Measurements from ENCODE around the gene CCDC134. TPM values are rescaled to one million over a fixed set of nuclear protein-coding genes. Genes with fewer than 3 reads are reported as not detected.

Gene CCDC134
- total and polyA plus RNA-seq, 2 of the 8 experiments (the other 6 are each of a cell fraction or from before 2014, with no cell fraction given), result 7.7 to 20.0 TPM

- no peaks in the 10 kb centered on the region for H3K23me2 ChIP-seq (ENCODE audit: low read depth, low read length)
- no peak overlapping the region for H3K4me2 ChIP-seq (ENCODE audit: insufficient read depth in 1 of 2, low read depth in 2 of 2, low read length in 2 of 2)
- H3K18ac ChIP-seq (ENCODE audit: extremely low read depth, low read length), result no peak overlapping the region
- H3K14ac ChIP-seq (ENCODE audit: insufficient read length), result no peak overlapping the region
- no peak overlapping the region for H3K4me3 ChIP-seq (ENCODE audit: extremely low read depth in 1 of 4, insufficient read depth in 2 of 4, low read depth in 3 of 4, low read length in 4 of 4)
- H3K79me1 ChIP-seq (ENCODE audit: low read depth, low read length), result peaks cover 6% of the 10 kb centered on the region
- FAIRE-seq (no peak), DNase-seq (ENCODE audit: low read depth in 1 of 2, low spot score in 2 of 2) (no peak)
- H2BK12ac ChIP-seq (ENCODE audit: low read depth, low read length), result no peak overlapping the region
- no peak overlapping the region for H4K91ac ChIP-seq (replicated peaks; ENCODE audit: insufficient read length, low read length)
- H2AK5ac ChIP-seq (ENCODE audit: low read depth, low read length), result no peak overlapping the region
- no peak overlapping the region for H4K5ac ChIP-seq (ENCODE audit: insufficient read length, low read depth, low read length)
- H3K4me1 ChIP-seq (replicated peaks in 1 of 4; ENCODE audit: control insufficient read depth in 3 of 4, insufficient read depth in 4 of 4, low read length in 3 of 4), result peaks cover 0 to 2% (median under 1%) of the 10 kb centered on the region in 4 experiments; a peak in 3 of 7 replicates
- WGBS, 2 experiments (ENCODE audit: extremely low coverage in 1 of 2, insufficient coverage in 1 of 2, insufficient read length in 1 of 2, insufficient replicate concordance in 2 of 2, low coverage in 1 of 2, low lambda C conversion rate in 2 of 2, missing lambda C conversion rate in 1 of 2), result 90% methylated on average over 6 of the region's 6 CpGs; no CpG with 5 or more reads in 1 of the 2 experiments
- no peak overlapping the region for H3K56ac ChIP-seq (replicated peaks; ENCODE audit: insufficient read length, low read depth, low read length)
- H3K27ac ChIP-seq (ENCODE audit: low read depth, low read length), result no peak overlapping the region
- H2AFZ ChIP-seq (ENCODE audit: low read length), result no peak overlapping the region
- H3K36me3 ChIP-seq (ENCODE audit: control insufficient read depth in 2 of 4, insufficient read depth in 4 of 4, low read length in 3 of 4), result peaks cover 0 to 16% (median 4%) of the 10 kb centered on the region in 4 experiments; a peak in 6 of 8 replicates
- no peaks in the 10 kb centered on the region for H3K79me2 ChIP-seq (ENCODE audit: control insufficient read depth in 1 of 2, insufficient read depth in 2 of 2, low read length in 2 of 2)
- H3K9ac ChIP-seq (replicated peaks in 1 of 4; ENCODE audit: extremely low read depth in 1 of 4, low read depth in 3 of 4, low read length in 3 of 4), result no peak overlapping the region; a peak in 1 of 7 replicates
- H2BK120ac ChIP-seq (replicated peaks; ENCODE audit: low read depth, low read length), result no peak overlapping the region
- no peak overlapping the region for H4K8ac ChIP-seq (ENCODE audit: extremely low read depth, insufficient read depth, low read length)
- CTCF ChIA-PET (ENCODE audit: partially characterized antibody), result interaction anchor here (1.1 to 1.4 kb wide), 2 partner anchors 37 to 72 kb away, joined by 3 to 5 read pairs; no protein-coding TSS in a partner anchor
- H2BK15ac ChIP-seq (ENCODE audit: low read length), result no peak overlapping the region
- no peak overlapping the region for H2BK20ac ChIP-seq (ENCODE audit: low read length)
- no peaks in the 10 kb centered on the region; a peak in 1 of 7 replicates for H3K27me3 ChIP-seq (replicated peaks in 1 of 4; ENCODE audit: control insufficient read depth in 3 of 4, extremely low read depth in 1 of 4, insufficient read depth in 3 of 4, low read length in 3 of 4)
- POLR2A ChIA-PET (ENCODE audit: partially characterized antibody), result interaction anchor here (0.7 to 2.0 kb wide), 2 partner anchors 14 to 17 kb away, joined by 4 read pairs; partner anchors contain the start of genes CCDC134 and SREBF2
- no peaks in the 10 kb centered on the region for H3K9me3 ChIP-seq (ENCODE audit: insufficient read depth in 2 of 2, low read depth in 1 of 2, low read length in 1 of 2)
- H2BK5ac ChIP-seq (ENCODE audit: low read depth, low read length), result no peak overlapping the region
- H3K23ac ChIP-seq (ENCODE audit: insufficient read length), result no peak overlapping the region
- peaks cover 0 to 11% of the 10 kb centered on the region in 2 experiments for H4K20me1 ChIP-seq (replicated peaks in 1 of 2; ENCODE audit: control insufficient read depth in 1 of 2, insufficient read depth in 2 of 2, low read length in 2 of 2)
- no peak overlapping the region for H3K4ac ChIP-seq (replicated peaks; ENCODE audit: insufficient read length, low read depth, low read length)
- TF ChIP-seq SP1 (IDR thresholded peaks at IDR 0.05; ENCODE audit: low read depth, low read length) (no peak), RFX5 (IDR thresholded peaks at IDR 0.05; ENCODE audit: borderline replicate concordance, low read depth, low read length) (no peak), FOSL1 (IDR thresholded peaks at IDR 0.05; ENCODE audit: insufficient read depth, low read depth, low read length) (no peak), BRCA1 (IDR thresholded peaks at IDR 0.05; ENCODE audit: low read depth, low read length) (no peak), BCL11A (IDR thresholded peaks at IDR 0.05; ENCODE audit: low read depth in 2 of 2, low read length in 2 of 2) (no peak), CEBPB (IDR thresholded peaks at IDR 0.05; ENCODE audit: low read depth, low read length) (no peak), TAF7 (optimal IDR thresholded peaks at IDR 0.05; ENCODE audit: borderline replicate concordance, low read depth, low read length) (no peak), ZNF274 (IDR thresholded peaks at IDR 0.05; ENCODE audit: borderline replicate concordance, extremely low read depth, low read length) (no peak), KDM4A (IDR thresholded peaks at IDR 0.05; ENCODE audit: low read depth, low read length, severe bottlenecking) (no peak), SP4 (IDR thresholded peaks at IDR 0.05; ENCODE audit: low read length) (no peak)
Observed at GRCh38 chr22:41818596-41818995, 18.1 kb downstream of the CCDC134 start.

Data from H1 (cell line).